GM10266 (cell line): ENCODE data around the gene CSNK1A1.

Experiments
- DNase-seq: peaks from one replicate; pipeline ENCODE4 v3.0.0; 2012; ENCODE audit errors: extremely low spot score
- CTCF ChIP-seq: IDR thresholded peaks from 2 replicates; pipeline ENCODE4 v1.5.1; 2012; ENCODE audit warnings: mild to moderate bottlenecking, low read depth; ENCODE audit not compliant: control insufficient read depth, insufficient read depth; ENCODE audit errors: missing control alignments

CSNK1A1 gene

DNA sequence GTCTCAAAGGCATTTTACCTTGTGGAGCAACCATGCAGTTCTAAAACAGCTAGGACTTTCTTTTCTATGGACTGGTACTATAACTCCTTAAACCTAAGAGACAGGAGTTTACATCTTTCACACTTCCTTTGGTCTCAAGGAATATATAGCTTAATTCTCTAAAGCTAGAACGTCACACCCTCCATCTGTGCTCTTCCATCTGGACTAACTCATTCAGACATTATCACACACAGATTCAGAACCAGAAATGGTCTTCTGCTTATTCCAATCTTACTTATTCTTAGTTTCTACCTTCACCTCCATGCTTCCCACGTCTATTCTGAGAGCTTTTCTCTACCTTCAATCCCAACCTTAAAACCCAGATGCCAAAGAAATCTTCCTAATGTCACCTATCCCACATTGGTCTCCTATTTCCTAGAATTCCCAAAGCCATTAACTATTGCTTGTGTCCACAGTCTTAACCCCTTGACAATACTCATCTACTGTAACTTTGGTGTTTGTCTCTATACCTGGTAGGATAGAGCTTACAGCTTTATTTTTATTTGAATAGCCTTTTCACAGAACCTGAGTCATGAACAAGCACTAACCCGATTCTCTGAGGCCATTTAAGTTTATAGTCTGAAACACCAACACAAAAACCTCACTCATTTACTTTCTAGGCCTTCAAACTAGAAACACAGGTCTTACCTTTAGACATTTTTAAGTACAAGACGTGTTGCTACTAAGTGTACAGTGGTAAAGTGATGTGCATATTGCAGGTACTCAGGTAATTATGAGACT lies 22.8 kb downstream of the CSNK1A1 start:
- no peak for TF ChIP-seq CTCF
- DNase-seq = no peak

DNA sequence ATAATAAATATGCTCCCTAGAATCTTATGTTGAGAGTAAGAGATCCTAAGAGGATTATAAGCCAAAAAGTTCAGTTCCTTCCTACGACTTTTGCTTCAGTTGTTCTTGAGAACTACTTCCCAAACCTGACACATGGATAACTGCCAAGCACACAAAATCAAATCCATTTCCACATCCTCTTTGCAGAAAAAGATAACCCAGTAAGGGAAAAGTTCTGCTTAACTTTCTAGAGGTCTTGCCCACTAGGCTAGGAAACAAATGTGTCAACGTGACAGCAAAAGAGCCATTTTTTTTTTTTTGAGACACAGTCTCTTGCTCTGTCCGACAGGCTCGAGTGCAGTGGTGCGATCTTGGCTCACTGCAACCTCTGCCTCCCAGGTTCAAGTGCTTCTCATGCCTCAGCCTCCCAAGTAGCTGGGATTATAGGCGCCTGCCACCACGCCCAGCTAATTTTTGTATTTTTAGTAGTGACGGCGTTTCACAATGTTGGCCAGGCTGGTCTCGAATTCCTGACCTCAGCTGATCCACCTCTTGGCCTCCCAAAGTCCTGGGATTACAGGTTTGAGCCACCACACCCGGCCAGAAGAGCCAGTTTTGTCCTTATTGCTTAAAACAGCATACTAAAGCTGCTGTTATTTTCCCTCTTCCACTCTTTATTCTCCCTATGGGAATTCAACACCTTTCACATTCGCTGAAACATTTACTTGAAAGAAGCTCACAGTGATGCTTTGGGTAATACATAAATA lies 24.2 kb downstream of the CSNK1A1 start:
- no peak for TF ChIP-seq CTCF
- no peak for DNase-seq

DNA sequence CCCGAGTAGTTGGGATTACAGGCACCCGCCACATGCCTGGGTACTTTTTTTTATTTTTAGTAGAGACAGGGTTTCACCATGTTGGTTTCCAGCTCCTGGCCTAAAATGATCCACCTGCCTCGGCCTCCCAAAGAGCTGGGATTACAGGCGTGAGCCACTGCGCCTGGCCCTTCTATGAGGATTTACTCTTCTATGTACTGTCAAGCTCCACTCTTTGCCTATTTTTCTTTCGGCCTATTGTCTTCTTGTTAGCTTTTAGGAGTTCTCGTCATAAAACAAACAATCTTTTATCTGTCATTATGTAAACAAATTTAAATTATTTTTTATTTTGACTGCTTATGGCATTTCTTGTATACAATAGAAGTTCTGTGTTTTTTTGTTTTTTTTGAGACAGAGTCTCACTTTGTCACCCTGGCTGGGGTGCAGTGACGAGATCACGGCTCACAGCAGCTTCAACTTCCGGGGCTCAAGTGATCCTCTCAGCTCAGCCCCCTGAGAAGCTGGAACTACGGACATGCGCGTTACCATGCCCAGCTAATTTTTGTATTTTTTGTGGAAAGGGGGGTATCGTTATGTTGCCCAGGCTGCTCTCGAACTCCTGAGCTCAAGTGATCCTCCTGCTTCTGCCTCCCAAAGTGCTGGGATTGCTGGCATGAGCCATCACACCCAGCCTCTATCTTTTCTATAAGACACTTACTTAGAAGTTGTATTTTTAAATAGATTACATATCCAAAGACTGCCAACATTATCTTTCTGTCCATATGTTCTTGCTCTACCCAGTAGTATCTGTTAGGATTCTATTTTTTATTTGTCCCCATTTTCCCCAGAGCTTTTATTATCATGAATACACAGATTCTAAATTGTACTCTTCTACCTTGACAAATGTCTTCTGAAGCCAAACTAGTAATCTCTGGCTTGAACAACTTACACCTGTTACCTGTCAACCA lies 29.2 kb downstream of the CSNK1A1 start:
- no peak for DNase-seq
- no peak for TF ChIP-seq CTCF

GRCh38 chr5:149519601-149520000 lies 31.6 kb downstream of the CSNK1A1 start:
- TF ChIP-seq CTCF = no peak
- no peak for DNase-seq

- no peak for DNase-seq
- TF ChIP-seq CTCF = no peak
Observed at GRCh38 chr5:149518620-149519019, 32.6 kb downstream of the CSNK1A1 start.

DNA sequence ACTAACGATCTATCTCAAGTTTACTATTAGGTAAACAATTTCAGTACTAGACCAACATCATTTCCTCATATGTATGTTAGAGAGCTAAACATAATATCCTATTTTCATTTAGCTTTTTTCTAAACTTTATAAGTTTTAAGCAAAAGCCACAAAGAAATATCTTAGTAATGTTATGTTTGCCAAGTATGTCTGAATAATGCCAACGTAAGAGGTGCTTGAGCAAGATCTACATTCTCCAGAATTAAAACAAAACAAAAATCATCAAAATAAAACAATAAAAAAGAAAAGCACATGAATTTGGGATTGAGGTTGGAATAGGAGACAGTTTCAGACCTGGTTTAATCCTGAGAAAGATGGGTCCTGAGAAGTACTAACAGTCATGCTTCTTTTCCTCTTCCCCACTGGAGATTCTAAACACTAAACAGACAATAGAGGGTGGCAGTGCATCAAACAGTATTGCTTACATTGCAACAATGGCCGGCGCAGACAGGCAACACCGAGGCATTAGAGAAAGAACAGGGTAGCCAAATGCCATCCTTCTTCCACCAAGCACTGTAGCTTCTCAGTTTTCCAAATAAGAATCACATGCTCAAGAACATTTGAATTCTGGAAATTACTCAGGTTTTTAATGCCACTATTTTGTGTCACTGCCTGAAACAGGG lies 33.6 kb downstream of the CSNK1A1 start:
- no peak for TF ChIP-seq CTCF
- no peak for DNase-seq
